ENCODE data around the gene RMI2.

Gene RMI2

DNA sequence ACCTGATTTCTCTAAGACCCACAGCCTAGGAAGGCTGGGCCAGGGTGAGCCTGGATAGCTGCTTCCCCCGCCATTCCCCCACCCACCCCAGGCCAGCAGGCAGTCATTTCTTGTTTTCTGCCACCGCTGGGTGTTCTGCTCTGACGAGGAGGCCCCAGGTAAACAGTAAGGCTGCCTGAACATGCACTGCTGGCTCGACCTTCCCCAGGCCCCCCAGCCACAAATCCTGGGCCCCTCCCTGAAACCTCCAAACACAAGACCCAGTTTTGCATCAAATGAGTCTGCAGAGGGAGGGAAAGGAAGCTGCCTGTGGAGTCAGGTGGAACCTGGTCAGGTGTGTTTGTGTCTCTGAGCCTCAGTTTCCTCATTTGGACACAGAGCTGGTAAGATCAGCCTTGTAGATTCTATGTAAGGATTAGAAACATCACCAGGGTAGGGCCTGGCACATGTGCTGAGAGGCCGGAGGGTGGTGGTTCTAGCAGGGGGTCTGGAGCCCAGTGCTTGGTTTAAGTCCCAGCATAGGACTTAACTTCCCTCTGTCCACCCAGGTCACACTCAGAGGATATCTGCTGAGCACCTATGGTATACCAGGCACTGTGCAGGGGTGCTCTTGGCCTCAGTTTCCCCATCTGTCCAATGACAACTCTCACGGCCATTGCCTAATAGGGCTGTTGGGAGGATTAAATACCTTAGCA, 45.2 kb upstream of the RMI2 start:
- Histone ChIP-seq H3K27ac (no peak overlapping the region), H3K4me3 (no peak overlapping the region), H3K9ac (no peak overlapping the region; a peak in 1 of 22 replicates), H3K4me1 (peaks cover 30 to 69% (median 55%) of the 10 kb centered on the region in 10 experiments), H3K36me3 (no peaks in the 10 kb centered on the region), H3K4me2 (peak overlapping the region in 8 of 11 experiments; percentile 7 to 93 (median 77); a peak in 13 of 22 replicates), H4K20me1 (peaks cover 0 to 7% (median 0%) of the 10 kb centered on the region in 11 experiments; a peak in 3 of 22 replicates), H3K9me3 (replicated peaks in 1 of 11) (peaks cover 0 to 14% (median 1%) of the 10 kb centered on the region in 11 experiments; a peak in 6 of 22 replicates), H3K27me3 (peaks cover 0 to 20% (median 0%) of the 10 kb centered on the region in 11 experiments; a peak in 4 of 22 replicates)
- TF ChIP-seq Cebpa-rat (IDR thresholded peaks at IDR 0.05) = no peak

DNA sequence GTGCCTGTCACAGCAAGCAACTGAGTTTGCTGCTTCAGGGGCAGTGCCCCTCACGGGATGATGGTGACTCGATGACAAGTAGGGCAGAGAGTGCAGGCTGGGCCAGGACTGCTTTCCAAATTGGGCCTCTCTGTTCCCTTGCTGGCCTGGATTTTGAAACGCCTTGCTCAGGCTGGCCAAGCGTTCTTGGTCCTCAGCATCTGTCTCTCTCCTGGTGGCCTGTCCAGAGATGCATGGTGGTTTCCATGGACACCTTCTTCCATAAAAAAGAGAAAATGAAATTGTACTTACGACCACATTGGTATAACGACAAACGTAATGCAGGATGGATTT, 44.7 kb upstream of the RMI2 start:
- Histone ChIP-seq H3K4me1 (peaks cover 30 to 68% (median 53%) of the 10 kb centered on the region in 10 experiments), H3K27ac (no peak overlapping the region), H3K36me3 (no peaks in the 10 kb centered on the region)

DNA sequence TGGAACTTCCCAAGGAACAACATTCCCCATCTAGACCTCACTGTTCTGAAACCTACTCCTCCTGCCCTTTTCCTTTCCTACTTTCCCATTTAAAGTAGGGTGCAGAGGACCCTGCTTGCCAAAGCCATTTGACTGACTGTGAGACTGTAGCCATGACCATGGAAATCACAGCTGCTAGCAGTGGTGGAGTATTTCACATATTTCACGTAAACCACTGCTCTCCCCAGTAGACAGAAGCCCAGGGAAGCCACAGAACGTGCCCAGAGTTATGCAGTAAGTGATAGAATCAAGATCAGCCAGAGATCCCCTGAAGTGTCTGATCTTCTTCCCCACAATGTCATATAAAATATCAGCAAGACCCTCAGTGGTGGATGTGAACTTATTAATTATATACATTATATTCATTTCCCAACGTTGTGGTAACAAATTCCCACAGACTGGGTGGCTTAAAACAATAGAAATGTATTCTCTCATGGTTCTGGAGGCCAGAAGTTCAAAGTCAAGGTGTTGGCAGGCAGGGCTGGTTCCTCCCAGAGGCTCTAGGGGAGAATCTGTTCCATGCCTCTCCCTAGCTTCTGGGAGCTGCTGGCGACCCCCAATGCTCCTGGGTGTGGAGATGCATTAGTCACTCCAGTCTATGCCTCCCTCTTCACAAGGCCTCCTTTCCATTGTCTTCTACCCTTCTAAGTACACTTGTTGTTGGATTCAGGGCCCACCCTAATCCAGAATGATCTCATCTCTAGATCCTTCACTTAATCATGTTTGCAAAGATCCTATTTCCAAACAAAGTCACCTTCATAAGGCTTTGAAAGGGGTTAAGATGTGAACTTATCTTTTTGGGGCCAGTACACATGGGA, 43.4 kb upstream of the RMI2 start:
- Histone ChIP-seq H3K27ac (no peak overlapping the region), H3K4me3 (no peak overlapping the region), H3K9me3 (replicated peaks in 1 of 11) (peaks cover 0 to 30% (median 11%) of the 10 kb centered on the region in 11 experiments; a peak in 14 of 22 replicates), H3K4me1 (peaks cover 24 to 55% (median 40%) of the 10 kb centered on the region in 10 experiments), H3K27me3 (peaks cover 0 to 13% (median 0%) of the 10 kb centered on the region in 11 experiments; a peak in 4 of 22 replicates), H3K9ac (no peak overlapping the region), H3K36me3 (no peaks in the 10 kb centered on the region), H3K4me2 (no peak overlapping the region), H4K20me1 (peaks cover 0 to 7% (median 0%) of the 10 kb centered on the region in 11 experiments; a peak in 3 of 22 replicates)
- no peak for TF ChIP-seq Cebpa-rat (IDR thresholded peaks at IDR 0.05)

More for the DNA sequence above, 44.7 kb upstream of the RMI2 start:
- Histone ChIP-seq H3K4me3 (no peak overlapping the region), H3K9me3 (replicated peaks in 1 of 11) (peaks cover 0 to 19% (median 6%) of the 10 kb centered on the region in 11 experiments; a peak in 8 of 22 replicates), H3K27me3 (peaks cover 0 to 20% (median 0%) of the 10 kb centered on the region in 11 experiments; a peak in 4 of 22 replicates), H4K20me1 (peaks cover 0 to 7% (median 0%) of the 10 kb centered on the region in 11 experiments; a peak in 3 of 22 replicates), H3K9ac (no peak overlapping the region; a peak in 1 of 22 replicates), H3K4me2 (peak overlapping the region in 7 of 11 experiments; percentile 11 to 91 (median 44); a peak in 8 of 22 replicates)
- no peak for TF ChIP-seq Cebpa-rat (IDR thresholded peaks at IDR 0.05)

DNA sequence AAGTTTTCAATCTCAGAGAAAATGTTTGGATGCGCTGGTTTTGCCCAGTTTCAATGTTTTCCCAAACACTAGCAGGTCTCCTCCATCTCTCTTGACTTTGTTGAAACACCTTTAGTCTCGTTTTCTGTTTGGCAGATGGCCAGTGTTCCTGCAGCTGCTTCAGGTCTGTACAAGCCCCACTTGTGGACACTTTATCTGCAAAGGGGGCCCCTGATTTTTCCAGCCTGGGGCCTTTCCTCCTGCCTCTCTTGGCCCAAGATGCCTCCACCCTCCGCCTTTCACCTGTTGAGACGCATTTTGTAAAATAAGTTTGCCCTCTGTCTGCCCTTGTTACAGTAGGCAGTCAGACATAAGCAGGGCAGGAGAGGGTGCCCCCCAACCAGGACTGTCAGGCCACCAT, 42.3 kb upstream of the RMI2 start:
- Histone ChIP-seq H3K27ac (no peak overlapping the region), H3K27me3 (peaks cover 0 to 9% (median 0%) of the 10 kb centered on the region in 11 experiments; a peak in 1 of 22 replicates), H3K36me3 (no peaks in the 10 kb centered on the region; a peak in 1 of 22 replicates), H3K4me2 (peak overlapping the region in 2 of 11 experiments; percentile 15 to 18; a peak in 1 of 22 replicates), H3K4me1 (peaks cover 13 to 51% (median 34%) of the 10 kb centered on the region in 10 experiments), H4K20me1 (peaks cover 0 to 5% (median 0%) of the 10 kb centered on the region in 11 experiments; a peak in 3 of 22 replicates), H3K9me3 (replicated peaks in 1 of 11) (peaks cover 7 to 40% (median 22%) of the 10 kb centered on the region in 11 experiments; a peak in 21 of 22 replicates), H3K4me3 (no peak overlapping the region), H3K9ac (no peak overlapping the region)
- no peak for TF ChIP-seq Cebpa-rat (IDR thresholded peaks at IDR 0.05)

DNA sequence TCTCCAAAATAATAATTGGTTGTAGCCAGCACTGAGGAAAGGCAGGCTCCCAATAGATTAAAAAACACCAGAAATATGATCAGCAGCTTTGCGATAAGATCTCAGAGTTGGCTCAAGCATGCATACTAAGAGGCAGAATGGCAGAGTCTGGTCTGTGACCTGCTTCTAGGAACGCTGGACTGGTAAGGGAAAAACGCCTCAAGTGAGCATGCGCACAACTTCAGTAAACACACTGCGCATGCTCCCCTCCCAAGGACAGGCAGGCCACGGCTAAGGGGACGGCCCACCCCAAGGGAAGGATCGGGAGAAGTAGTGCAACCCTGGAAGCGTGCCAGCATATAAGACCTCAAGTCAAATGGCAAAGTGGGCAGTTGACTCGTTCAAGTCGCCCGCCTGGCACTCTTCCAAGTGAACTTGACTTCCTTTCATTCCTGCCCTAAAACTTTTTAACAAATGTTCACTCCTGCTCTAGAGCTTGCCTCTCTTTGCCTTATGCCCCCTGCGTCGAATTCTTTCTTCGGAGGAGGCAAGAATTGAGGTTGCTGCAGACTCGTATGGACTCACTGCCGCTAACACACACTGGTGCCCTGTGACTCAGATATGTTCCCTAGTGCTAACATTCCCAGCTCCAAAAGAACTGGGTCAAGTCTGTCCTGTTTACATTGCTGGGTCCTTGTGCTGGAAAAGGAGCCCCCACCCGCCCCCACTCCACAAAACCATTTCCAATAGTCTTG, 41.7 kb upstream of the RMI2 start:
- Histone ChIP-seq H3K4me1 (peaks cover 10 to 51% (median 34%) of the 10 kb centered on the region in 10 experiments), H3K27me3 (peaks cover 0 to 9% (median 0%) of the 10 kb centered on the region in 11 experiments; a peak in 1 of 22 replicates), H3K9ac (no peak overlapping the region), H3K27ac (no peak overlapping the region), H3K36me3 (no peaks in the 10 kb centered on the region; a peak in 1 of 22 replicates), H3K4me3 (no peak overlapping the region), H4K20me1 (no peaks in the 10 kb centered on the region), H3K9me3 (replicated peaks in 1 of 11) (peaks cover 12 to 46% (median 28%) of the 10 kb centered on the region in 11 experiments; a peak in 21 of 22 replicates), H3K4me2 (peak overlapping the region in 4 of 11 experiments; percentile 1 to 32 (median 16); a peak in 4 of 22 replicates)
- TF ChIP-seq Cebpa-rat (IDR thresholded peaks at IDR 0.05) = no peak

DNA sequence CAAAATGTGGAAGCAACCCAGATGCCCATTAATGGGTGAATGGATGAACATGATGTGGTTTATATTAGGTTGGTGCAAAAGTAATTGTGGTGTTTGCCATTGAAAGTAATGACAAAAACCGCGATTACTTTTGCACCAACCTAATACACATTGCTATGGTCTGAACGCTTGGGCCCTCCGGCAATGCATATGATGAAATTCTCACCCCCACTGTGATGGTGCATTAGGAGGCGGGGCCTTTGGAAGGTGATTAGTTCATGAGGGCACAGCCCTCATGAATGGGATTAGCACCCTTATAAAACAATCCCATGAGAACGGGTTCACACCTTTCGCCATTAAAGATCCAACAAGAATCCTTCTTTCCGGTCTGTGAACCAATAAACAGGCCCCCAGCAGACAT, 38.9 kb upstream of the RMI2 start:
- no peaks in the 10 kb centered on the region; a peak in 1 of 22 replicates for H3K27me3 ChIP-seq
- no peak overlapping the region for H3K9ac ChIP-seq
- H4K20me1 ChIP-seq = no peaks in the 10 kb centered on the region
- no peak for TF ChIP-seq Cebpa-rat (IDR thresholded peaks at IDR 0.05)
- no peak overlapping the region for H3K4me2 ChIP-seq
- peak overlapping the region in 1 of 11 experiments; percentile 8; a peak in 1 of 22 replicates for H3K27ac ChIP-seq
- H3K4me1 ChIP-seq = peaks cover 30 to 57% (median 42%) of the 10 kb centered on the region in 10 experiments
- H3K9me3 ChIP-seq (replicated peaks in 1 of 11) = peaks cover 12 to 50% (median 33%) of the 10 kb centered on the region in 11 experiments; a peak in 21 of 22 replicates
- no peak overlapping the region for H3K4me3 ChIP-seq
- no peaks in the 10 kb centered on the region; a peak in 1 of 22 replicates for H3K36me3 ChIP-seq

DNA sequence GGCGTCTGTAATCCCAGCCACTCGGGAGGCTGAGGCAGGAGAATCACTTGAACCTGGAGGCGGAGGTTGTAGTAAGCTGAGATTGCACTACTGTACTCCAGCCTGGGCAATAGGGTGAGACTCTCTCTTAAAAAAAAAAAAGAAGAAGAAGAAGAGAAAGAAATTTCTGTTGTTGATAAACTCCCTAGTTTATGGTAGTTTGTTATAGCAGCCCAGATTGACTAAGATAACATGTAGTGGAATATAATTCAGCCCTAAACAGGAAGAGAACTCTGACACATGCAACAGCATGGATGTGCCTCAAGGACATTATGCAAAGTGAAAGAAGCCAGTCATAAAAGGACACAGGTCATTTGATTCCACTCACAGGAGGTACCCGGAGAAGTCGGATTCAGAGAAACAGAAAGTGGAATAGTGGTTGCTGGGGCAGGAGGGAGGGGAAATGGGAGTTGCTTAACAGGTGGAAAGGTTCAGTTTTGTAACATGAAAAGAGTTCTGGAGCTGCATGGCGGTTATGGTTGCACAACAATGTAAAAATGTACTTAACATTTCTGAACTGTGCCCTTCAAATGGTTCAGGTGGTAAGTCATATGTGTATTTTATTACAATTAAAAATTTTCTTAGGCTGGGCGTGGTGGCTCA, 38.1 kb upstream of the RMI2 start:
- peak in 1 of 11 experiments; percentile 39; a peak in 1 of 22 replicates for TF ChIP-seq Cebpa-rat (IDR thresholded peaks at IDR 0.05)
- no peaks in the 10 kb centered on the region; a peak in 1 of 22 replicates for H3K36me3 ChIP-seq
- no peak overlapping the region for H3K9ac ChIP-seq
- H3K4me3 ChIP-seq = peak overlapping the region in 1 of 10 experiments; percentile 23; a peak in 1 of 20 replicates
- peaks cover 12 to 50% (median 33%) of the 10 kb centered on the region in 11 experiments; a peak in 21 of 22 replicates for H3K9me3 ChIP-seq (replicated peaks in 1 of 11)
- peak overlapping the region in 3 of 11 experiments; percentile 92 to 98 (median 96); a peak in 5 of 22 replicates for H3K27ac ChIP-seq
- H3K4me2 ChIP-seq = peak overlapping the region in 1 of 11 experiments; percentile 83; a peak in 1 of 22 replicates
- no peaks in the 10 kb centered on the region for H4K20me1 ChIP-seq
- H3K27me3 ChIP-seq = no peaks in the 10 kb centered on the region; a peak in 1 of 22 replicates
- peaks cover 36 to 62% (median 47%) of the 10 kb centered on the region in 10 experiments for H3K4me1 ChIP-seq
